ENCODE results near the gene SLC36A2. TPM values are rescaled to one million over a fixed set of nuclear protein-coding genes. Genes with fewer than 3 reads are reported as not detected.
"Not testable (repeated sequence)": the region's sequence is repeated elsewhere in the genome, so short reads cannot be mapped to it uniquely, and the experiment has no call there.

The SLC36A2 gene
- under 1 TPM in 3 of 5 donors, not detected in 2; 0.04 to 0.10 (median 0.09) TPM for polyA plus RNA-seq (ENCODE audit: insufficient read depth in 1 of 5, insufficient read length in 5 of 5, low replicate concordance in 1 of 5)
- long read RNA-seq, donor 1 = 0 reads
- long read RNA-seq, donor 2 = 0 reads
- long read RNA-seq, donor 3 = 0 reads
- long read RNA-seq, donor 4 = 0 reads
- long read RNA-seq, donor 5 = 0 reads
- long read RNA-seq, donor 6 = 0 reads
- long read RNA-seq, donor 7 = 0 reads
- long read RNA-seq, donor 8 = 0 reads

DNA sequence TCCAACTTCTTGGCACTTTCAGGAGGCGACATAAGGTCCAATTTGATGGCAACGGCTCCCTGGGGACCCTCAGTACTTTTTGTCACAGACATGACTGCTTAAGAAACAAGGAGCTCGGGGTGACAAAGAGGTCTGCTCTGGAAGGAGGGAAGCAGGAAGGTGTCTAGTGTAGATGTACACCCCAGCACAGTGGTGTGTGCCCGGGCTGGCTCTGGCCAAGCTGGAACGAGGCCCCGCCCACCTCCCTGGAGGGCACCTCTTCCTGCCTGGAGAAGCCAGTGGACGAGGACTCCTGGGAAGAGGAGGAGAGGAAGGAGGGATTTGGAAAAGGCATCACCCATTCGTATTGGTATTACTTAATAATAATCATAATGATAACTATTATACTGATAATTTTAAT, at the start of gene SLC36A2:
Gene SLC36A2, minus strand, starts transcription at position 191 of the 400 bp plus-strand sequence. Its CDS starts 99 bp downstream, at position 92.
- DNase-seq = no peak

DNA sequence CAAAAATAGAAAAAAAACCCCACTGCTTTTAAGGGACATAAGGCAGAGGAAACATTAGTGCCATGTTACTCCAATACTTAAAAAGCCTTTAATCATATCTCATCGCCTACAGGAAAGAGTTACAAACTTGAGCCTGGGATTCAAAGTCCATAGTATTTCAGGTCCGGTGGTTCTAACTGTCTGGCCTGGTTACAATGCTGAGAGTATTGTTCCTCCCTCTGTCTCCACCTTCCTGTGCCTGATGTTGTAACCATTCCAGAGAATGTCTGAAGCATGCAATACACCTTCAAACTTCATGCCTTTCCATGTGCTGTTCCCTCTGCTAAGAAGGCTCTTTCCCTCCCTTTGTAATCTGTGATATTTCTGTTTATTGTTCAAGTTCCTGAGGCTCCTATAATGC, 41.6 kb upstream of the SLC36A2 start:
- no peak for DNase-seq

DNA sequence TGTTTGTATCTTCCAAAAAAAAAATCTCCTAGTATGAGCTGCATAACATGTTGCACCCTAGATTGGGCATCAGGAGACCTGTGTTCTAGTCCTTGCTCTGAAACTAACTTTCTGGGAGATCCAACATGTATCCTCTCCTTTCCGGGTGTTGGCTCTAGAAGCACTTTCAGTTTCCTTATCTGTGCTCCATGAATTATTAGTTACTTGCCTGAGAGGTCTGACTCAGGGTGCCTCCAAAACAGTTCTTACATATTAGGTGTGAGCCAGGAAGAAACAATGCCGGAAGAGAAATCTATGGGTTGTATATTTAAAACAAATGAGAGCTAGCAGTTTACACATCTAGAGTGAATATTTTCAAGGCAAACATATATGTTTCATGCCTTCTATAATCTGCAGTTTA, 36.7 kb upstream of the SLC36A2 start:
- no peak for DNase-seq

DNA sequence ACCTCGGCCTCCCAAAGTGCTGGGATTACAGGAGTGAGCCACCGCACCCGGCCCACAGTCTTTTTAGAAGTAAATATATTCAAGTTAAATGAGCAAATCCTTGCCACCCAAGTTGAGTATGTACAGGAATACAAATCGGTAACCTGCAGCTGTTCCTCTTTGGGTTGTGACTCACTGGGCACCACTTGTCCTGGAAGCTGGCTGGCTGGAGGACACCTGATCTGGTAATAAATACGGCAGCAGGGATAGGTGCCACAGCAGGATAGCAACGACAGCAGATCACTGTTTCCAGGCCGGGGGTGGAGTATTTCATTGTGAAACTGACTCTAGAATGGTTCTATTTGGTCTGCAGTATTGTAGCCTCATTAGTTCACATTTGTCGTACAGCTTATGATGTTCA, 35.7 kb upstream of the SLC36A2 start:
- no peak for DNase-seq

DNA sequence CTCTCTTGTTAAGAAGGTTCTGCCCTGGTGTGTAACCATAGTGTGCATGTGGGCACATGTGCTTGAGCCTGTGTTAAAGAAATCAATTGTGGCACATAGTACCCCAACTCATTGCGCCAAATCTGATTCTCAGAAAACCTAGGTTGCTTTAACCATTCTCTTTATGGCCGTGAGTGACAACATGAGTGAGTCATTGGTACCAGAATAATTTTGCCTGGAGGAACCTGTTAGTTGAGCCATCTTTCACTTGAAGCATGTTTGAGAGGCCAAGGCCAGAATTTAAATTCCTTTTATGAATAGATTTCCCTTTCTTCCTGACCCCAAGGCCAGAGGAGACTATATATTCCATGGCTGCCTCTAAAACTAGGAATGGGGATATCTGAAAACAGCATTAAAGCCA, 35.2 kb upstream of the SLC36A2 start:
- DNase-seq = no peak

DNA sequence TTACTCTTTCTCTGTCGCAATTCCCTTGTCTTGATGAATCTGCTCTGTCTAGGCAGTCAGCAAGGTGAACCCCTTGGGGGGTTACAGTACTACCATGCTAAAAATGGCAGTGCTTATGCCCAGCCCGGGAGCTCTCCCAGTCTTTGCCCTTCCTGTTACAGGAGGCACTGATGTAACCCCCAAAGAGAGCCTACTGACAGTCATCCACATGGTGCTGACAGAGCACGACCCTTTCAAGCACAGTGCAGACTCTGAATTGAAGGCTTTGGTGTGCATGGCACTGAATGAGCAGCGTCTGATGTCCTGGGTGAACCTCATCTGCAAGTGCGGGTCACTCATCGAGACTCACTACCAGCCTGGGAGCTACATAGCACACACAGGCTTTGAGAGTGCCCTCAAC, 34.5 kb upstream of the SLC36A2 start:
- no peak for DNase-seq

DNA sequence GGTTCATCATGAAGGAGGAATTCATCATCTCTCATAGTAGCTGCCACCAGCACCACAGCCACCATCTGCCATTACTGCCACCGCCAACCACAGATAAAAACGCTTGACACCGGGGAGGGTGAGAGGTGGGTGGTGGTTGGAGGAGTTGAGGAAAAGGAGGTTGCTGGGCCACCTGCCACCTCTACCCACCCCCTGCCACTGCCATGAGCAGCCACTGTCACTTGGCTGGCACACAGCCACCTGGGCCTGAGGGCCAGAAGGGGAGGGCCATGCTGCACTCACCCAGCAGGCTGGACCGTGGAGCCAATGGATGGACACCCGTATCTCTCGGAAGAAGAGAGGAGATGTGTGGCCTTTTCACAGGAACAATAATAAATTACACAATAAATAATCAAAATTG, 31.3 kb upstream of the SLC36A2 start:
- no peak for DNase-seq

DNA sequence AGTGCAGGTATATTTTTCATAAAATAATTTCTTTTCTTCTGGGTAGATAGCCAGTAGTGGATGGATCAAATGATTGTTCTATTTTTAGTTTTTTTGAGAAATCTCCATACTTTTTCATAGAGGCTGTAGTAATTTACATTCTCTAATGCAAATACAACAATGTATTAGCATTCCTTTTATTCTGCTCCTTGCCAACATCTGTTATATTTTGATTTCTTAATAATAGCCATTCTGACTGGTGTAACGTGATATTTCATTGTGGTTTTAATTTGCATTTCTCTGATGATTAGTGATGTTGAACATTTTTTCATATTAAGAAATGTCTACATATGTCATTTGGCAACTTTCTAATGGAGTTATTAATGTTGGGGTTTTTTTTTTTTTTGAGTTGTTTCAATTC, 27.2 kb upstream of the SLC36A2 start:
- no peak for DNase-seq

DNA sequence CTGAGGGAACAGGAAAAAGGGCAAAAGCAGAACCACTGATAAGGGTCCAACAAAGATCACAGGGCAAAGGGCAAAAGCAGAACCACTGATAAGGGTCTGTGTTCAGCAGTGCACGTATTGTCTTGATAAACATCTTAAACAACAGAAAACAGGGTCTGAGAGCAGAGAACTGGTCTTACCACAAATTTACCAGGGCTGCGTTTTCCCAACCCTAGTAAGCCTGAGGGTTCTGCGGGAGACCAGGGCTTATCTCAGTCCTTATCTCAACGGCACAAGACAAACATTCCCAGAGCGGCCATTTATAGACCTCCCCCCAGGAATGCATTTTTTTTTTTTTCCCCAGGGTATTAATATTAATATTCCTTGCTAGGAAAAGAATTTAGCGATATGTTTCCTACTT, 19.7 kb upstream of the SLC36A2 start:
- not testable (repeated sequence) for DNase-seq

DNA sequence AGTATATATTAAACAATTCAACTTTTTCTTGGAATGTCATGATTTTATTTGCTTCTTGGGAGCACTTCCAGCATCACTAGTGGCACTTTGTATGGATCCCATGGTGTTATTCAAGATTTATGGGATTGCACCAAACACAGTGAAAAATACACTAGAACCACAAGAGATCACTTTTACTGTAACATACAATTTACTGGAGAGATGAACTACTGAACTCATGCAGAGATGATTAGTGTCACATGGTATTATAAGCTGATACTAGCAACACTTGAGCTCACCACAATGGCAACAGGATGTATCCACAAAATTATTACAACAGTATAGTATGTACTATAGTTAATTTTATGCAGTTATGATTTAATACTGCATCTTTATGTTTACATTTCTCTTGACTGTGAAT, 16.3 kb upstream of the SLC36A2 start:
- no peak for DNase-seq

DNA sequence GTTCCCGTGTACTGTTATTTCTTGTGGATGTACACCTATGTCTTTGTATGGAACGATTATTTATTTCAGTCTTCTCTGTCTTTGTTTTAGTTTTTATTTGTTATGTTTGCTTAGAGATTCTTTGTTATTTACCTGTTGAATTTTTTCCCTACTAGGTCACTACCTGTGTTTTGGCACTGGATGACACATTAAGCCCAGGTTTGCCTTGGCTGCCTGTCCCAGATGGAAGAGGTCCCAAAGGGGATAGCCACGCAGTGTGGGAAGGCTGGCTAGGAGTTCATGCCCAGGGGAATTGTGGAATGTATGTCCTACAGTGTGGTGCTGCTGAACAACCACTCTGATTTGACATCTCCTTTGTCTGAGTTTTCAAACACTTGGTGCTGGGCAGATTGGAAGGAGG, 15.6 kb upstream of the SLC36A2 start:
- no peak for DNase-seq

DNA sequence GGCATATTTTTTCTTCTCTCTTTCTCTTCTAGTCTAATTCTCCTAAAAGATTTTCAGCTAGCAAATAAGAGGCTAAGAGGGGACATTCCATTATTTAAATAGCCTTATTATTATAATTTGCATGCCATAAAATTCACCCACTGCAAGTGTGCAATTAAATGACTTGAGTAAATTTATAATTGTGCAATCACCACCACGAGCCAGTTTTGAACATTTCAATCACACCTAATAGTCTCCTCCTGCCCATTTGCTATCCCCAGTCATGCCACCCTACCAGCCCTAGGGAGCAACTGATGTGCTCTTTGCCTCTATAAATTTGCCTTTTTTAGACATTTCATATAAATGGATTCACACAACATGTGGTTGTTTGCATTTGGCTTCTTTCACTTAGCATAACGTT, 12.0 kb upstream of the SLC36A2 start:
- no peak for DNase-seq

DNA sequence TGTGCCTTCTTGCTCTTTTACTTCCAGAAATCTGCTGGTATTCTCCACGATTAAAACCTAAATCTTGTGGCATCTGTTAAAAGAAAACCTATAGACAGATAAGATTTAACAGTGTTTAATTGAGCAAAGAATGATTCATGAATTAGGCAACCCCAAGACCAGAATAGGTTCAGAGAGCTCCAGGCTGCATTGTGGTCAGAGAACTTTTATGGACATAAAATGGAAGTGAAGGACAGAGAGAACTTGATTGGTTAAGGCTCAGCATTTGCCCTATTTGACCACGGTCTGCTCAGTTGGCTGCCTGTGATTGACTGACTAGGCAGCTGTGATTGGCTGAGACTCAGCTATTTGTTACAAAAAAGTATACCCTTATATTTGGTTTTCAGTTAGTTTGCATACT, 10.4 kb upstream of the SLC36A2 start:
- DNase-seq = no peak

DNA sequence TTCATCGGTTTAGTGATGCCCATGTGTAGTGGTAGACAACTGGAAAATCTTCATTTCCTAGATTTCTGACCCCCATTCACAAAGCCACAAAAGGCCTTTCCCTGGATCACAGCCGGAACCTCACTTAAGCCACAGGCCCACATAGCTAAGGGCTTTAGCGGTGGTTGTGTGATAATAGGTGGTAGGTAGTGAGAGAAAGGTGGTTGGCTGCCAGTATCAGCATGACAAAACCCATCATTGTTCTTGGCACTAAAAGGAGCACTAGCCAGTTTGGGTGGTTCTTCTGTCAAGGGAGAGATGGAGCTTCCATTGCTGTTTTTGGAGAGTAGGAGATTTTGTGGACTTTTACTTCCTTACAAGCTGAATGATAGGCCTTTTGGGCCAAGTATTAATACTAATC, 9.7 kb upstream of the SLC36A2 start:
- no peak for DNase-seq

DNA sequence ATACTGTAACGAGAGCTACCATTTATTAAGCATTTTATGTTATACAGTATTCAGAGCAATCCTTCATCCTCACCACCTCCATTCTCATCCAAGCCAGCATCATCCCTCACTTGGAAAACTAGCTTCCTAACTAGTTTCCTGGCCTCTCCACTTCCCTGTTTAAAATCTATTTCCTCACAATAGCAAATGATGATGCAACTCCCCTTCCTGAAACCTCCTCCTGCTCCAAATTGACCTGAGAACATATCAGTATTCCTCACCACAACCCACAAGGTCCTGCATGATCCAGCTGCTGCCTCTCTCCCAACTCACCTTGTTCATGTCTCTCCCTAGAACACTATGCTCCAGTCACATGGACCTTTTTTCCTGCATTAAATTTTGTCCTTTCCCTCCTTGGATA, 4.3 kb upstream of the SLC36A2 start:
- DNase-seq = no peak

DNA sequence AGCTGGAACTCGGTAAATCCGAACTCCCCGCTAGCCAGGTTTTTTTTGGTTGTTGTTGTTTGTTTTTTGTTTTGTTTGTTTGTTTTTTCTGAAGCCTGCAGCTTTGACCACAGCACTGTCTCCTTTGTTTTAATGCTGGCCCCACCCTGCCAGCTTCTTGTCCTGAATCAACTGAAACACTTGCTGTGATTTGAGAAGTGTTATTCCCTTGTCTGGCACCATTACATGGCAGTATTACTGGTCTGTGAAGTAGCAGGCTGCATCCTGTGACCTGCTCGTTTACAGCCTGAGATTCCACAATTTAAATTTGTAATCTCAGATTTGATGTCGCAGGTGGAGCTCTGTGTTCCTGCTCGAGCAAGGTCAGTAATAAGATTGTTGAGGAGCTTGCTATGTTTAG, 1.4 kb upstream of the SLC36A2 start:
- no peak for DNase-seq

DNA sequence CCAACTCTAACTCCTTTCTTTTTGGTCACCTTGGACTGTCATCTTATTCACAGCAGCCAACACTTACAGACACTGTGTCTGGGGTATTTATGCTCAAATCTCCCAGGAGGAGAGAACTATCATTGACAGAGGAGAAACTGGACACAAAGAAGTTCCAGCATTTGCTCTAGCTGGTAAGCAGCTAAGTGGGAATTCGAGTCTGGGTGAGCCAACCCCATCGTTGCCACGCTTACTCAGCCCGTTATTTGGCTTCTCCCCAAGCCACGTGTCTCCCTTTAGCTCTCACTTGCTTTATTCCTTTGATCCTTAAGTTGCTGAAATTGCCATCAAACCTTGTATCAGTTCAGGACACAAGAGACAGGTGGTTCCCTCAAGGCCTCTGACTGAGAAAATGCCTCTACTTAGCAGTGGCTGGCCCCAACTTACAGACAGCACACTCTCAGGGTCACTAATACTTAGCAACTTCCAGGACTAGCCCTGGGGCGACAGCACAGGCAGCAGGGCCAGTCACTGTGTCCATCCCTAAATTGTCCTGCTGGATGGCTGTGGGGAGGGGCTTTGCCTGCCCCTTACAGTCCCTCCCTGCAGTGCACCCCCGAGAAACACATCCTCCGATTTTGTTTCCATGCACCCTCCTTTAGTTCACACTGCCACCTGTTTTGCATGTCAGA, 1.4 kb downstream of the SLC36A2 start:
- no peak for DNase-seq

DNA sequence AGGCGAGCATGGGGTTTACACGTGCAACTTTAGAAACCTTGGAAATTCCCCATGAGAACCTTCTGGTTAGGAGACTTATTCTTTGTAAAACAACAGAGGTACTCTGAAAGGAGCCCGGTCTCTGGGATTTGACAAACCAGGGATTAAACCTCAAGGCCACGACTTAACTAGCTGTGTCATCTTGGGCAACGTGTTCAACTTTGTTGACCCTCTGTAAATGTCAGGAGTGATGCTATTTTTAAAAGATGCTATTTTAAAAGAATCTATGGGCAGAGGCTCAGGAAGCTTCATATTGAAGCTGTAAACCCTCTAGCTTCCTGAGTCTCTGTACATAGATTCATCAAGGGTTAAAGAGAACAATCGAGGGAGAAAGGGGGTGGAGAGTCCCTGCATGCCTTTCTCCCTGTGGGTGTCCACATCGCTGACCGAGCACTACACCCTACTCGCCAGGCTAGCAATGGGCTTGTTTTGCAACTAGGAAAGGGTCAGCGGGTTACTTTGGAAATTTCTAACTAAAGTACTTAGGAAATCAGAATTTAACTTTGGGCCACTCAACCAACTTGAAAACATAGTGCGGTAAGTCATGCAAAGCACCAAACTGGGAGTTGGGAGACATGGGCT, 2.1 kb downstream of the SLC36A2 start:
- no peak for DNase-seq

DNA sequence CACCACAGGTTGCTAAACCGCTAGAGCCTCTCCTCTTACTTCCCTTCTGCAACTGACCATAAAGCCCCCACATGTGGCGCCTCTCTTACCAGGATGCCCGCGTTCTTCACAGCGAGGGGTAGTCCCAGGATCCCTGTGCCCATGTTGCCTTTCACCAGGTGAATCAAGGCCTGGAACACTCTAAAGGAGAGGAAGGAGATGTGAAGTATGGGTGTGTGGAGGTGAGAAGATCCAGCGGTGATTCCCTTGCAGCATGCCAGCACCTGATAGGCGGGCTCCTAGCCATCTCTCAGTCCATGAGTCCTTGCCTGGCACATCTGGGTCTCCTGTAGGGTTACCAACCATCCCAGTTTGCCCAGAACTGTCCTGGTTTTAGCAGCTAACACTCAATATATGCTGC, 3.3 kb downstream of the SLC36A2 start:
- DNase-seq = no peak

DNA sequence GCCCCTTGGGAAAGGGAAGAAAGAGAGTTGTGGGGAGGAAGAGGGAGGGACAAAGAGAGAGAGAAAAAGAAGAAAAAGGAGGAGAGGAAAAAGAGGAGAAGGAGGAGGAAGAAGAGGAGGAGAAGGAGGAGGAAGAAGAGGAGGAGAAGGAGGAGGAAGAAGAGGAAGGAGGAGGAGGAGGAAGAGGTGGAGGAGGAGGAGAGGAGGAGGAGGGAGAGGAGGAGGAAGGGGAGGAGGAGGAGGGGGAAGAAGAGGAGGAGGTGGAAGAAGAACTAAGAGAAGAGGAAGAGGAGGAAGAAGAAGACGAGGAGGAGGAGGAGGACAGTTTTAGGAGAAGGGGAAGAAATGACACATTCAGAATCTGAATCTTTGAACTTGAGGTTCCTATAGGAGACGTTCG, 7.4 kb downstream of the SLC36A2 start:
- no peak for DNase-seq

DNA sequence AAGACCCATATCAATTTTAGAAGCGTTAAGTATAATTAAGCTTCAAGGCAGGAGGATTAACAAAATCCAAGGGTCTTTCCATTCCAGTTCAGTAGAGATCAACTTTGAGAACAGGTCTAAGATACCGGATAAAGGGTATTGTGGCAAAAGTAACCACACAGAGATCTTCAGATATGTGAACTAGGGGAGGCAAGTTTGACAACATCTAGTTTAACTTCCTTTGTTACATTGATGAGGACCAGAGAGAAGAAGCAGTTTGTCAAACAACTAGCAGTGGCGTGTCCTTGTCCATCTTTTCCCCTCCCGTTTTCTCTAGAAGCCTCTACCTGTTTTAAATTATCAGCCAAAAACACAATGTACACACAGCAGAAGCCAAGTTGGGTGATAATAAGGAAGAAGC, 8.6 kb downstream of the SLC36A2 start:
- no peak for DNase-seq

DNA sequence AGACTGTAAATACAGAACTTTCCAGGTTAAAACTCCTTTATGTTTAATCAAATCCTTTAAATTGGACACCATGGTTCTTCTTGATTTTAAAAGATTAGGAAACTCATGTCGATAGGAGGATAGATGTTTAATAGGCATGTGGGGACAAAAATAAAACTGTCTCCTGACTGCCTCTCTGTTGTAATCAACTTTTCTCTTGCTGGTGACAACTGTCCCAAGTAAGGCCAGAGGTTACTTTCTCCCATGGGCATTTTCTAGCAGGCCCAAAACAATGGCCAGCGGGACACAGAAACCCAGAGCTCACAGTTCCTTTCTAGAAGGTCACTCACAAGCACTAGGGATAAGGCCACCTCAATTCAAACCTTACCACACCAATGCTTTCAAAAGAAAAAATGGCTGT, 14.5 kb downstream of the SLC36A2 start:
- DNase-seq = no peak

DNA sequence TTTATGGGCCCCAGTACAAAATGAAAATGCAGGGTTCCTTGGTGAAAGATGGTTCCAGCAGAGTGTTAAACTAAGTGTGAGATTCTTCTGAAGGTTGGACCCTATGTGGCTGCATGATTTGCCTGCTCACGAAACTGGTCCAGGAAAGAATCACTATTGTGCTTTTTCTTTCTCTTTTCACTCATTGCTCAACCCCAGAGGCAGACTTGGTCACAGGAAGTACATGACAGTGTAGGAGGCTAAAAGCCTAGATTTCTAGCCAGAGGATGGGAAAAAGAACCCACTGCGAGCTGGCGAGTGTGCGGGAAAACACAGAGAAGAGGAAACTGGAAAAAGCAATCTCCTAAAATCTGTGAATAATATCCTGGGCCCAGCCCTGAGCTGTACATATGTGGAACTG, 18.6 kb downstream of the SLC36A2 start:
- DNase-seq = no peak

DNA sequence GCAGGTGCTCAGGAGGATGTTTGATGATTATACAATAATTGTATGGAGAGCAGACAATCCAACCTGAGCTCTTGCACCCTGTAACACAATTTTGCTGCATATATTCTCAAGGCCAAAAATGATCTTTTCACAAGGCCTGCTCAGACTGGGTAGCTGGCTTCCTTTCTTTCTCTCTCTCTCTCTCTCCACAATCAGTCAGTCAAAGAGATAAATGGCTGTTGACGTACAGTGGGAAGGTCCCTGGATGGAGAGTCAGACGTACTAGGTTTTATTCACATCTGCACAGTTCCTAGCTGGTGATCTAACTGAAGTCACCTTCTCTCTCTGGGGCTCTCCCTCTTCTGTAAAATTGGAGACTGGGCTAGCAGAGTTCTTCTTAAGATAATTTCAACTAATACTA, 19.8 kb downstream of the SLC36A2 start:
- DNase-seq = no peak

Measured in right lung (tissue), 10 donors.